Fibroblast of lung (primary cell): ENCODE measurements around the gene AFMID.

Experiments
- CTCF ChIP-seq, 2 donors: IDR thresholded peaks in 1 of 2; conservative IDR thresholded peaks in 1 of 2; 1 replicate in 1 of 2; 2 replicates in 1 of 2; pipeline ENCODE4 v1.5.1; 2011 to 2012; ENCODE audit warnings: low read length in 2 of 2, control low read depth in 1 of 2, inconsistent platforms in 1 of 2, low read depth in 1 of 2, mild to moderate bottlenecking in 1 of 2
- EZH2 ChIP-seq: IDR thresholded peaks from 2 replicates; pipeline ENCODE4 v1.5.1; 2012; ENCODE audit warnings: low read length, control low read depth, mild to moderate bottlenecking; ENCODE audit errors: missing control alignments

- TF ChIP-seq CTCF (conservative IDR thresholded peaks at IDR 0.05 in 1 of 2, IDR thresholded peaks at IDR 0.05 in 1 of 2; ENCODE audit: low read depth in 1 of 2, low read length in 2 of 2) = no peak
- TF ChIP-seq EZH2 = no peak
These were observed 60.1 kb downstream of the AFMID start for GRCh38 chr17:78247304-78247703.
